Mucosa of descending colon (tissue), 3 donors: ENCODE measurements around the gene CARD18. TPM values are rescaled to one million over a fixed set of nuclear protein-coding genes. Genes with fewer than 3 reads are reported as not detected.

ENCODE experiments used
- ATAC-seq: fragments of 200-7000 bp; cut with Tn5 transposase; one replicate; pipeline ENCODE4 v1.9.1; 2020; ENCODE audit warnings: mild to moderate bottlenecking, moderate library complexity
- DNase-seq, 3 donors: peaks; one replicate each; pipeline ENCODE4 v3.0.0-alpha.2; 2020
- H3K36me3 ChIP-seq: fragments of 200-600 bp; one replicate; pipeline ENCODE4 v1.8.0; 2021; ENCODE audit warnings: low read depth, mild to moderate bottlenecking
- H3K4me1 ChIP-seq: fragments of 200-600 bp; one replicate; pipeline ENCODE4 v1.8.0; 2021; ENCODE audit warnings: low read depth, mild to moderate bottlenecking
- H3K4me3 ChIP-seq: fragments of 200-600 bp; one replicate; pipeline ENCODE4 v1.8.0; 2021; ENCODE audit warnings: mild to moderate bottlenecking
- H3K9me3 ChIP-seq: fragments of 200-600 bp; one replicate; pipeline ENCODE4 v1.8.0; 2021; ENCODE audit warnings: mild to moderate bottlenecking
- intact Hi-C, 2 donors: fragments of 100-400 bp; cut with DNase I in 1 of 2; cut with micrococcal nuclease in 1 of 2; formaldehyde crosslinking; loops; one replicate each; pipeline versions ENCODE4 v1.11.0 to v1.11.1; 2022; cut with DNase I, micrococcal nuclease
- total RNA-seq, 3 donors: library from RNA; stranded (reverse); fragmentation: NEBNext Ultra II Directional in 2 of 3; extraction: Animal tissue kit (Norgen Biotek cat#: 25700) in 2 of 3; gene quantifications; one replicate each; pipeline versions ENCODE4 v1.2.1 to v1.2.4, GENCODE V29; 2021 to 2023
- TF ChIP-seq, protein P1 (sequence below): fragments of 200-600 bp; IDR thresholded peaks from one replicate; pipeline ENCODE4 v1.8.0; 2022; ENCODE audit warnings: antibody characterized with exemption, mild to moderate bottlenecking
- donor health status: DM: no; HTN: no; CAD: no; lungs with moderate emphysema.
- donor health status: DM: no; HTN: no; CAD: no.
- donor health status: DM: no; HTN: yes; CAD: no.

Gene CARD18
- total RNA-seq, 3 donors from 2014 or later = not detected

DNA sequence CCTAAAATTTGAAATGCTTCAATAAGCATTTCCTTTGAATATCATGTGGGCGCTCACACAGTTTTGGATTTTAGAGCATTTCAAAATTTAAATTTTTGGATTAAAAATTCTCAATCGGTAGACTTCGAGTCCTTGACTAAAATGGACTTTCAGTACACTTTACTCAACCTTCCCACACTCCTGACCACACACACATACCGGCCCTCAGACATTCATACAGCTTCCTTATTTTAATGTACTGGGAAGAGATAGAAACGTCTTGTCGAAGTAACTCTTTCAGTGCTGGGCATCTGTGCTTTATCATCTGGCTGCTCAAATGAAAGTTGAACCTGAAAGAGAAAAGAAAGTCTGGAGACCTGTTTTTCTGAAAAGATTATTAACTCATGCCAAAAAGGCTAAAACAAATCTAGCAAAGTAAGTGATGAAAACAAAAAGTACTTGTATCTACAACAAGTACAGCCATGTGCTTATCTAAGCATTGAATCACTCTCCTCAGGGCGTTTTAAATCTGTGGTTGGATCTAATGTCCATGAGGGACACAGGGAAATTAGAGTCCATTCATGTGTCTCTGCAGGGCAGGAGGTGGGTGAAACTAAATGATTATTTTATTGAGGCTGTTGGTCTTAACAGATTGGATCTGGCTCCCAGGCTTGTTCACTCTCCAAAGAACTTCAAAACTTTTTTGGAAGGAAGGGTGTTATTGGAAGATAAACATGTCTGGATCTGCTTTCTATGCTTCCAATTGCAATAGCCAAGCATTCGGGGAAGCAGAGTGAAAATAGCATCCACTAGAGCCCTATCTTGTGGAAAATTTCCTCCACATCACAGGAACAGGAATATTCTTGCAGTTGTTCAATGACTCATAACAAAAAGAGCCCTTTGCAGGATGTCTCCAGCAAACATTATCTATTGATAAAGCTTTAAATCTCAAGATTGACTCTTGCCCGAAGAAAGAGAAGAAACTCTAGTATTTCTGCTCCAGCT lies 47.0 kb downstream of the CARD18 start:
- ATAC-seq (no peak), DNase-seq (no peak)
- Histone ChIP-seq H3K9me3 (no peaks in the 10 kb centered on the region), H3K36me3 (no peaks in the 10 kb centered on the region), H3K4me3 (no peak overlapping the region), H3K4me1 (no peaks in the 10 kb centered on the region)
- TF ChIP-seq, protein P1, sequence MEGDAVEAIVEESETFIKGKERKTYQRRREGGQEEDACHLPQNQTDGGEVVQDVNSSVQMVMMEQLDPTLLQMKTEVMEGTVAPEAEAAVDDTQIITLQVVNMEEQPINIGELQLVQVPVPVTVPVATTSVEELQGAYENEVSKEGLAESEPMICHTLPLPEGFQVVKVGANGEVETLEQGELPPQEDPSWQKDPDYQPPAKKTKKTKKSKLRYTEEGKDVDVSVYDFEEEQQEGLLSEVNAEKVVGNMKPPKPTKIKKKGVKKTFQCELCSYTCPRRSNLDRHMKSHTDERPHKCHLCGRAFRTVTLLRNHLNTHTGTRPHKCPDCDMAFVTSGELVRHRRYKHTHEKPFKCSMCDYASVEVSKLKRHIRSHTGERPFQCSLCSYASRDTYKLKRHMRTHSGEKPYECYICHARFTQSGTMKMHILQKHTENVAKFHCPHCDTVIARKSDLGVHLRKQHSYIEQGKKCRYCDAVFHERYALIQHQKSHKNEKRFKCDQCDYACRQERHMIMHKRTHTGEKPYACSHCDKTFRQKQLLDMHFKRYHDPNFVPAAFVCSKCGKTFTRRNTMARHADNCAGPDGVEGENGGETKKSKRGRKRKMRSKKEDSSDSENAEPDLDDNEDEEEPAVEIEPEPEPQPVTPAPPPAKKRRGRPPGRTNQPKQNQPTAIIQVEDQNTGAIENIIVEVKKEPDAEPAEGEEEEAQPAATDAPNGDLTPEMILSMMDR = no peak
- intact Hi-C loops = no loop called here

Other genes starting within 250 kb of the CARD18 start
- under 1 TPM in 1 of 3 donors, not detected in 2; 0.63 TPM for gene CASP12, start 241.3 kb downstream of the CARD18 start, total RNA-seq
- 10 to 100 TPM; 23.4 to 27.5 (median 23.9) TPM for gene CASP4, start 171.2 kb downstream of the CARD18 start, total RNA-seq
- 10 to 100 TPM; 50.1 to 81.8 (median 80.5) TPM for gene CASP5, start 116.6 kb downstream of the CARD18 start, total RNA-seq
- 100 to 1,000 TPM in 1 of 3 donors, 10 to 100 TPM in 2; 50.6 to 152 (median 75.1) TPM for gene CASP1, start 104.6 kb downstream of the CARD18 start, total RNA-seq
- 10 to 100 TPM; 25.4 to 53.0 (median 43.6) TPM for gene CARD16, start 94.4 kb downstream of the CARD18 start, total RNA-seq